ENCODE data around the gene SSTR5. TPM values are rescaled to one million over a fixed set of nuclear protein-coding genes. Genes with fewer than 3 reads are reported as not detected.
"Not testable (repeated sequence)": the region's sequence is repeated elsewhere in the genome, so short reads cannot be mapped to it uniquely, and the experiment has no call there.

The SSTR5 gene
- total RNA-seq, 1 donor from 2014 or later = not detected

- no peak for DNase-seq (ENCODE audit: low spot score)
Measured at GRCh38 chr16:1090620-1091587, 18.4 kb downstream of the SSTR5 start.

- DNase-seq (ENCODE audit: low spot score) = no peak
Measured at GRCh38 chr16:1091992-1092552, 19.5 kb downstream of the SSTR5 start.

GRCh38 chr16:1092685-1093283 is 20.2 kb downstream of the SSTR5 start:
- not testable (repeated sequence) for DNase-seq (ENCODE audit: low spot score)

- DNase-seq (ENCODE audit: low spot score) = no peak
Measured at GRCh38 chr16:1093284-1094123, 21.0 kb downstream of the SSTR5 start.

GRCh38 chr16:1094124-1094479 is 21.6 kb downstream of the SSTR5 start:
- DNase-seq (ENCODE audit: low spot score) = no peak

- no peak for DNase-seq (ENCODE audit: low spot score)
Measured at GRCh38 chr16:1094601-1095449, 22.3 kb downstream of the SSTR5 start.

- DNase-seq (ENCODE audit: low spot score) = no peak
Measured at GRCh38 chr16:1095450-1096168, 23.1 kb downstream of the SSTR5 start.

- DNase-seq (ENCODE audit: low spot score) = no peak
Measured at GRCh38 chr16:1096169-1097082, 23.9 kb downstream of the SSTR5 start, which contains the start of gene C1QTNF8. C1QTNF8 (minus strand) TSS chr16:1096244; CDS start chr16:1094922, 1,322 bp downstream.

- no peak for DNase-seq (ENCODE audit: low spot score)
Measured at GRCh38 chr16:1097156-1097555, 24.6 kb downstream of the SSTR5 start.

- no peak for DNase-seq (ENCODE audit: low spot score)
Measured at GRCh38 chr16:1097800-1098199, 25.3 kb downstream of the SSTR5 start.

- no peak for DNase-seq (ENCODE audit: low spot score)
Measured at GRCh38 chr16:1098266-1098991, 25.9 kb downstream of the SSTR5 start.

GRCh38 chr16:1099189-1100083 is 26.9 kb downstream of the SSTR5 start:
- DNase-seq (ENCODE audit: low spot score) = no peak

- no peak for DNase-seq (ENCODE audit: low spot score)
Measured at GRCh38 chr16:1100084-1100800, 27.7 kb downstream of the SSTR5 start.

GRCh38 chr16:1101133-1101532 is 28.6 kb downstream of the SSTR5 start:
- DNase-seq (ENCODE audit: low spot score) = no peak

- no peak for DNase-seq (ENCODE audit: low spot score)
Measured at GRCh38 chr16:1101573-1102332, 29.2 kb downstream of the SSTR5 start.
